ENCODE measurements around the gene TPP2.

DNA sequence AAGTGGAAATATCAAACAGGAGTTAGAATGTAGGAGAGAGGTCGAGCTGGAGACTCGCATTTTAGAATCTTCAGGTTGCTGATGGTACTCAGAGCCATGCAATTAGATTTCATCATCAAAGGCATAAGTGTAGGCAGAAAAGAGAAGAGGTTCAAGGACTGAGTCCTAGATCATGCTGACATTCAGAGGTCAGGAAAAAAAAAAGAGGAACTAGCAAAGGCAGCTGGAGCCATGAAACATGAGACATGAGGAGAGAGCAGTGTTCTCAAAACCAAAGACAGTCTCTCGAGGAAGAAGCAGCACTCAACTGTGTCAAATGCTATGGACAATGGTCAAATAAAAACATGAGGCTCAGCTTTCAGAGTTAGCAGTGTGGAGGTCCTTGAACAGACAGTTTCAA lies 12.4 kb upstream of the TPP2 start:
- TF ChIP-seq, protein P1, sequence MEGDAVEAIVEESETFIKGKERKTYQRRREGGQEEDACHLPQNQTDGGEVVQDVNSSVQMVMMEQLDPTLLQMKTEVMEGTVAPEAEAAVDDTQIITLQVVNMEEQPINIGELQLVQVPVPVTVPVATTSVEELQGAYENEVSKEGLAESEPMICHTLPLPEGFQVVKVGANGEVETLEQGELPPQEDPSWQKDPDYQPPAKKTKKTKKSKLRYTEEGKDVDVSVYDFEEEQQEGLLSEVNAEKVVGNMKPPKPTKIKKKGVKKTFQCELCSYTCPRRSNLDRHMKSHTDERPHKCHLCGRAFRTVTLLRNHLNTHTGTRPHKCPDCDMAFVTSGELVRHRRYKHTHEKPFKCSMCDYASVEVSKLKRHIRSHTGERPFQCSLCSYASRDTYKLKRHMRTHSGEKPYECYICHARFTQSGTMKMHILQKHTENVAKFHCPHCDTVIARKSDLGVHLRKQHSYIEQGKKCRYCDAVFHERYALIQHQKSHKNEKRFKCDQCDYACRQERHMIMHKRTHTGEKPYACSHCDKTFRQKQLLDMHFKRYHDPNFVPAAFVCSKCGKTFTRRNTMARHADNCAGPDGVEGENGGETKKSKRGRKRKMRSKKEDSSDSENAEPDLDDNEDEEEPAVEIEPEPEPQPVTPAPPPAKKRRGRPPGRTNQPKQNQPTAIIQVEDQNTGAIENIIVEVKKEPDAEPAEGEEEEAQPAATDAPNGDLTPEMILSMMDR (optimal IDR thresholded peaks at IDR 0.05 in 1 of 3, IDR thresholded peaks at IDR 0.05 in 1 of 3, conservative IDR thresholded peaks at IDR 0.05 in 1 of 3; ENCODE audit: extremely low read depth in 1 of 3, insufficient read depth in 2 of 3, low read length in 3 of 3), result no peak
- no peak for TF ChIP-seq EZH2 (IDR thresholded peaks at IDR 0.05; ENCODE audit: low read length)
